GM19455 (cell line): Measurements from ENCODE around the gene UGT1A9.

Experiments used
- ATAC-seq: cut with Tn5 transposase; IDR thresholded peaks from one replicate; pipeline ENCODE4 v1.9.1; 2021; ENCODE audit not compliant: unreplicated experiment

The UGT1A9 gene

DNA sequence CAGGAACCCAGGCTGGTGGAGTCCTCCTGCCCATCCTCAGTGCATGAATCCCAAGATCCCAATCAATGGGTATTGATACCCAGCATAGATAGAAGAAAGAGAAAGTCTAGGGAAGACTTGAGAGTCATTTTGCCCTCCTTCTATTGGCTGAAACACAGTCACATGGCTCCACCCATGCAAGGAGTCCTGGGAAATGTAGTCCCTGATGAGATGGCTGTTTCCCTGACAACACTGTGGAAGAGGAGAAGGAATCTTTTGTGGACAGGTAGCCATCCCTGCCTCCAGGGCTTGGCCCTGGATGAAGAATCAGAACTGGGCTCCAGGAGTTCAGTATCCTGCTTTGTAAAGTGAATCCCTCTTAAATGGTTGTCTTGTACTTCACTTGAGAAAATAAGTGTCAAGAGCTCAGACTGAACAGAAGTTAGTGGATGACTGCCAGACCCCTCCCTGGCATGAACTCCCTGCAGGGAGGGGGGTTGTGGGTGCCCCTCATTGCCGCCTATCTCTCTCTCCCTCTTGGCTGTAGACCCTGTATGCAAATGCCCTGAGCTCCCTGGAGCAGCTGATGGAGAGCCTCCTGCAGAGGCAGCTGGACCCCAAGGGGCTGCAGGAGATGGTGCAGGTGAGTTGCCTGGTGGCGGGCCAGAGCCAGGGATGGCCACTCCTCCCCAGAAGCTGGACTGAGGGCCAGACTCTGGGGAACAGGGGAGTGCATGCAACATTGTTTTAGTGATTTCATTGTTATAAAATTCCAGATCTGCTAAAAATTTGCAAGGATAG is 142.5 kb downstream of the UGT1A9 start:
- ATAC-seq = no peak

DNA sequence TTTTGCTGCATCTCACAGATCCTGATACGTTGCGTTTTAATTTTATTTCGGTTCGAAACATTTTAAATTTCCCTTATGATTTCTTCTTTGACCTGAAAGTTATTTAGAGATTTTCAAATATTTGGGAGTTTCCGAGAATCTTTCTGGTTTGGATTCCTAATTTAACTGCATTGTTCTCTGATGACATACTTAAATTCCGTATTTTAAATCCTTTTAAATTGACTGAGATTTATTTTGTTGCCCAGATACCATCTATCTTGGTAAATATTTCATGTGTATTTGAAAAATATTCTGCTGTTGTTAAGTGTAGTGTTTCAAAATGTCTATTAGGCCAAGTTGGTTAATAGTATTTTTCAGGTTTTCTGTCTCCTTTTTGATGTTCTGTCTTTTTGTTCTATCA is 144.2 kb downstream of the UGT1A9 start:
- no peak for ATAC-seq

GRCh38 chr2:233816334-233816733 is 144.6 kb downstream of the UGT1A9 start:
- ATAC-seq = no peak

DNA sequence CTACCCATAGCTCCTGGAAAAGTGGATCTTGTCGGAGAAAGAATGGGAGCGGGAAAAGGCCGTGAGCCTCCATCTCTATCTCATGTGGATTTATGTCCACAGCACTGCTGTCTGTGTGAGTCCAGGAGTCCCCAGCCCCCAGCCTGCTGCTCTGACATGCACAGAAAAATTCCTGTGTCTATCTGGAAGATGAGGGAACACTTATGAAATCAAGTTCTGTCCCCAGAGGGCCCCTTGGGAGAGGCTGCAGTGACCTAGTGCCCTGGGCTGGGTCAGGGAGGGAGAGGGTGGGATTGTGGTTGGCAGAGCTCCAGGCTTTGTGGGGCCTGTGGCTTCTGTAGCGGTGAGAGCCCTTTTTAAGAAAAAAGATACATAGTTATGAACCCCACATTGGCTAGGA is 145.1 kb downstream of the UGT1A9 start:
- ATAC-seq = no peak

- no peak for ATAC-seq
These were observed 145.7 kb downstream of the UGT1A9 start for GRCh38 chr2:233817361-233817911.

- ATAC-seq = no peak
These were observed 146.4 kb downstream of the UGT1A9 start for GRCh38 chr2:233817995-233818638.

DNA sequence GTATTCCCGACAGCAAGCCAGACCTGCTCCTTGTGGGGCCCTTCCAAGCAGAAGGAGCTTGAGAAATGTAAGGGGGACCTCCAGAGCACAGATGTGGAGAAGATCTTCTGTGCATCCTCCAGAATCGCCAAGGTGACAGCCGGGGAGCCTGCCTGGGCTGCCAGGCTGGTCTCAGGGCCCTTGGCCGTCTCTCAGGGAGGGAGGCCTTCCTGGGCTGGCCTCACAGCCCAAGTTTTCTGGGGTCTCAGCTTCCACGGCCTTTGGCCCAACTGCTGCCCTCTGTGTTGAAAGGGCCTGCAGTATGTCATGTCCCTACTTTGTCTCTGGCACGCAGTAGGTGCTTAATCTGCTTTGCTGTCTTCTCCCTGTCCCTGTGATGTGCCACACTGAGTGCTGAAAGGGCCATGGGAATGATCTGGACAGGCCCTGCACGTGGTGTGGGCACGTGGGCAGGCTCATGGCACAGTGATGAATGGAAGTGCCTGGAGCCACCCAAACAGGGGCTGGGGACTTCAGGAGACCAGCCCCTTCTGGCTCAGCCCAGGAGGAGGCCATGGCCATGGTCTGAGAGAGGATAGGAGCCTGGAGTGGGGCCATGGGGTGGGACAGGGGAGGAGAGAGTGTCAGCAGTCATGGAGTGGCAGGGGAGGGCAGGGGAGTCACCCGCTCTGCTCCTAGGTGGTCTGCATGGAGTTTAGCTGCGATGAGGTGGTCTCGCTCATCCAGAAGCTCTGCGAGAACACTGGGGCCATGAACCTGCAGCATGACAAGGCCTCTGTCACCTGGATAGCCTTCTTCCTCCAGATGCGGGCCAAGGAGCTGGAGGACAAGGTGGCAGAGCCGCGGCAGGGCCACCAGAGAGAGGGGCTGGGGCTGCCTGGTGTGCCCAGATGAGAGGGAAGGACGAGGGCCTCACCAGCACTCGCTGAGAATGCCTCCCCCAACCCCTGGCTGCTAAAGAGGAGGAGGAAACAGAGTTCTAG is 147.2 kb downstream of the UGT1A9 start:
- ATAC-seq = no peak

DNA sequence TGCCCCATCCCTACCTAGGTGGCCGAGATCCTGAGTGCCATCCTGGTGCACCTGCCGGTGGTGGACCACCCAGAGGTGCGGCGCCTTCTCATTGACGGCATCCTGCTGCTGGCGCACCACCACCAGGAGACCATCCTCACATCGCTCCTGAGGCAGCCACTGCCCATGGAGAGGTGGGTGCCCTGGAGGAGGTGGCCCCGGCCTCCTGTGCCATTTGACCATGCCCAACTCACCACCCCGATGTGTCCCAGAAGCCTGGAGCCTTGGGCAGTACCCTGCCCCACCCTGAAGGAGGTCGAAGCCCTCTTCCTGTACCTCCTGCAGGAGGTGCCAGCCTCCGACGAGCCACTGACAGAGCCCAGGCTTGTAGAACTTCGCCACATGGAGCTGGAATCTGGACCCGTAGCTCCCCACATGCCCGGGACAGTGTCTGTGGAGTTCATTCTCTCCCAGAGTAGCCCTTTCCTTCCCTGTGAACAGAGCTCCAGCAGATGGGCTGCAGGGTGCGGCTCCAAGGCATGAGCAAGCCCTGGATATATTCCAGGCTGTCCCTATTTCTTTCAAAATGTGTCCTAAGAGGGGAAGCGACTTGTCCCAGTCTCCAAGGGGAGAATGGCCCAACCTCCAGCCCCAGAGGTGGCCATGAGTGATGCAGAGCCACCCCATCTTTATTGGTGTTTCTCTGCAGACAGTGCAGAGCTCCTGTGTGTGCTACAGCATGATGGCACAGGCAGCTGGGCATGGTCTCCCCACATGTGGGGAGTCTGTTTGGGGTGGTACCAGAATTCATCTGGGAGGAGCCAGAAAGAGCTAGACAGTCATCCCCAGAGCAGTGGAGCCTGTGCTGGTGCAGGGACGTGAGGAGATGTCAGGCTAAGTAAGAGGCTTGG is 148.4 kb downstream of the UGT1A9 start:
- no peak for ATAC-seq

GRCh38 chr2:233820774-233821105 is 149.0 kb downstream of the UGT1A9 start:
- no peak for ATAC-seq

DNA sequence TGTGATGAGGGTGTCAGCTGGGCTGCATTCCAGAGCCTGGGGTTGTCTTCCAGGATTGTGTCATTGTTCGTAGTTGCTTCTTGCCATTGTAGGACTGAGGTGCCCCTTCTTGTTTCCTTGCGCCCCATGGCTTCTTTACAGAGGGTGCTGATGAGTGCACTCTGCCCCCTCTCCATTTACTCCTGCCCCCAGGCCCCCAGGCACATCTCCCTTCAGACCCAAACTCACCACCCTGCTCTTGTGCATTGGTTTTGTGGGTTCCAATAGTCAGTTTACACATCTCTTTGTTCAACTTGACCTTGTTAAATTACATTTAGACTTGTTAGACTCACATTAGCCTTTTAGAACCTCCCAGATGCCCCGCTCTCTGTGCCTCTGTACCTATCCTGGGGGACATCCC is 149.5 kb downstream of the UGT1A9 start:
- ATAC-seq = no peak

- no peak for ATAC-seq
These were observed 150.0 kb downstream of the UGT1A9 start for GRCh38 chr2:233821709-233822100.

DNA sequence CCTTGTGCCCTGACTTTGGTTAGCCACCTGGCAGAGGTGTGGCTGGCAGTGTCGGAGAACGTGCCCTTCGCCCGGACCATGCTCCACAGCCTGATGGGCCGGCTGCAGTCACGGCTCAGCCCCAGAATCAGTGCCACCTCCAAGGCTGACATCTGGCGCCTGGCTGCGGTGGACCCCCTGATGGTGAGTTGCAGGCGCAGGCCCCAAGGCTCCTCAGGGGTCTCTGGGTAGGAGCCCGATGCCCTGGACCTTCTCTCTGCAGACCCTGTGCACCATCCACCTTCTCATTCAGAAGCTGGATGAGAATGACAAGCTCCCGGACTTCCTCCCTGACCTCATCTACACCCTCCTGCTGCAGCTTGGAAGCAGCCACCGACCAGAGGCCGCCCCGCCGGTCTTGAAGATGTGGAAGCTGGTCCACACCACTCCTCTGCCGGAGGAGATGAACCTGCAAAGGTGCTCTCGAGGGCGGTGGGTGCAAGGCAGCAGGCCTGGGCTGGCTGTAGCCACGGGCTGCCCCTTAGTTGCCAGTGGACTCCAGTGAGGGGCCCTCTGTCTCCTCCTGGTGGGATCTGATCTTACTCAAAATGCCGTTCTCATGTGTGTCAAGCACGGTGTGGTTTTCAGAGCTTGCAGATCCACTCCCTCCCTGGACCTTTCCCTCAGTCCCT is 150.5 kb downstream of the UGT1A9 start:
- no peak for ATAC-seq
